ENCODE measurements around the gene RNF41. TPM values are rescaled to one million over a fixed set of nuclear protein-coding genes. Genes with fewer than 3 reads are reported as not detected.

Gene RNF41
- total and polyA plus RNA-seq, 4 donors: 18.1 to 54.6 (median 45.1) TPM

DNA sequence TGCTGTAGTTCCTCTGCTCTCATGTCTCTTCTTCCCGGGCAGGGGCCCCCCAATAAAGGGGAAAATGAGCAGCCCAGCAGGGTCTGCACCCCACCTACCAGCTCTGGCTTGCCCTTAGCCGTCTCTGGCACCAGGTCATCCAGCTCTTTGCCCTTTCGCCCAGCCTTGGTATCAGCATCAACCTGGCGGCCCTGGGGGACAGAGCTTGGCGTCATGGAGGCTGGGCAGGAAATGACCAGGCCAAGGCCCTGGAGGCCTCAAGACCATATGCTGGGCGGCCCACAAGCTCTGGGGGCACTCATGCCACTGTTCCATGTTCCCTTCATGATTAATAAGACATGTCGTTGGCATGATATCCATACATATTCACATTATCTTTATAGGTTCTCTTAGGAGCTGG lies 48.9 kb downstream of the RNF41 start:
- ATAC-seq (ENCODE audit: insufficient read depth, low FRiP score): no peak
- Histone ChIP-seq H3K27ac (ENCODE audit: low read depth in 1 of 2, low read length in 1 of 2) (no peak overlapping the region), H3K4me3 (no peak overlapping the region), H3K27me3 (ENCODE audit: control insufficient read depth in 3 of 3, insufficient read depth in 3 of 3, low read length in 2 of 3) (no peaks in the 10 kb centered on the region), H3K4me1 (ENCODE audit: control insufficient read depth in 5 of 5, insufficient read depth in 5 of 5, low read length in 5 of 5) (no peaks in the 10 kb centered on the region), H3K9ac (ENCODE audit: insufficient read depth in 1 of 2, low read length in 2 of 2) (no peak overlapping the region), H3K36me3 (ENCODE audit: control insufficient read depth in 4 of 4, insufficient read depth in 4 of 4, low read length in 4 of 4) (peaks cover 41 to 61% (median 54%) of the 10 kb centered on the region in 4 donors), H3K9me3 (ENCODE audit: control insufficient read depth in 4 of 4, insufficient read depth in 3 of 4, low read length in 3 of 4) (no peaks in the 10 kb centered on the region)
- TF ChIP-seq, protein P1, sequence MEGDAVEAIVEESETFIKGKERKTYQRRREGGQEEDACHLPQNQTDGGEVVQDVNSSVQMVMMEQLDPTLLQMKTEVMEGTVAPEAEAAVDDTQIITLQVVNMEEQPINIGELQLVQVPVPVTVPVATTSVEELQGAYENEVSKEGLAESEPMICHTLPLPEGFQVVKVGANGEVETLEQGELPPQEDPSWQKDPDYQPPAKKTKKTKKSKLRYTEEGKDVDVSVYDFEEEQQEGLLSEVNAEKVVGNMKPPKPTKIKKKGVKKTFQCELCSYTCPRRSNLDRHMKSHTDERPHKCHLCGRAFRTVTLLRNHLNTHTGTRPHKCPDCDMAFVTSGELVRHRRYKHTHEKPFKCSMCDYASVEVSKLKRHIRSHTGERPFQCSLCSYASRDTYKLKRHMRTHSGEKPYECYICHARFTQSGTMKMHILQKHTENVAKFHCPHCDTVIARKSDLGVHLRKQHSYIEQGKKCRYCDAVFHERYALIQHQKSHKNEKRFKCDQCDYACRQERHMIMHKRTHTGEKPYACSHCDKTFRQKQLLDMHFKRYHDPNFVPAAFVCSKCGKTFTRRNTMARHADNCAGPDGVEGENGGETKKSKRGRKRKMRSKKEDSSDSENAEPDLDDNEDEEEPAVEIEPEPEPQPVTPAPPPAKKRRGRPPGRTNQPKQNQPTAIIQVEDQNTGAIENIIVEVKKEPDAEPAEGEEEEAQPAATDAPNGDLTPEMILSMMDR (IDR thresholded peaks at IDR 0.05; ENCODE audit: control extremely low read depth, extremely low read depth): no peak
- 90% methylated on average over 7 of the region's 7 CpGs for WGBS, 2 donors
- DNase-seq: no peak

DNA sequence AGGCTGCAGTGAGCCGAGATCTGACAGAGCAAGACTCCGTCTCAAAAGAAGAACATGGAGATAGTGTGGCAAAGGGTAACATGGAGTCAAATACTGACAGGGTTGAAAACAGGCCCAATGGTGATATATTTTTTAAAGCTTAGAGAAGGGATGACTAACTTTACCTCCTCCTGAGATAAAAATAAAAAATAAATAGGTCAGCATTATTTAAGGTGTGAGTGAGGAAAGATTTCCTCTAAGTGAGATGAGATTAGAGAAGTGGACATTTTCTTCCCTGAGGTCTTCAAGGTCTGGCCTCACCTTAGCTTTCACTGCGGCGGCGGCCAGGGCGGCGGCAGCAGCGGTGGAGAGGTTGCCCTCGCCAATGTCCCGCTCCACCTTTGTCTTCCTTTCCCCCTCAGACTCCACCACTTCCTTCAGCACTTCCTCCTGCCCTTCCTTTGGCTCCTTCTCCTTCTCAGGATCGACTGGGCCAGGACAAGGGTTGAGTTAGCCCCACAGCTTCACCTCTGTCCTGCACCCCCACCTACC lies 52.4 kb downstream of the RNF41 start:
- Histone ChIP-seq H3K4me3 (no peak overlapping the region), H3K9me3 (ENCODE audit: control insufficient read depth in 4 of 4, insufficient read depth in 3 of 4, low read length in 3 of 4) (no peaks in the 10 kb centered on the region), H3K27me3 (ENCODE audit: control insufficient read depth in 3 of 3, insufficient read depth in 3 of 3, low read length in 2 of 3) (no peaks in the 10 kb centered on the region), H3K36me3 (ENCODE audit: control insufficient read depth in 4 of 4, insufficient read depth in 4 of 4, low read length in 4 of 4) (peaks cover 40 to 69% (median 58%) of the 10 kb centered on the region in 4 donors), H3K4me1 (ENCODE audit: control insufficient read depth in 5 of 5, insufficient read depth in 5 of 5, low read length in 5 of 5) (no peaks in the 10 kb centered on the region), H3K9ac (ENCODE audit: insufficient read depth in 1 of 2, low read length in 2 of 2) (no peak overlapping the region), H3K27ac (ENCODE audit: low read depth in 1 of 2, low read length in 1 of 2) (no peak overlapping the region)
- no peak for DNase-seq
- 74% methylated on average over 11 of the region's 11 CpGs for WGBS, 2 donors
- no peak for ATAC-seq (ENCODE audit: insufficient read depth, low FRiP score)
- TF ChIP-seq, protein P1 (IDR thresholded peaks at IDR 0.05; ENCODE audit: control extremely low read depth, extremely low read depth): no peak

DNA sequence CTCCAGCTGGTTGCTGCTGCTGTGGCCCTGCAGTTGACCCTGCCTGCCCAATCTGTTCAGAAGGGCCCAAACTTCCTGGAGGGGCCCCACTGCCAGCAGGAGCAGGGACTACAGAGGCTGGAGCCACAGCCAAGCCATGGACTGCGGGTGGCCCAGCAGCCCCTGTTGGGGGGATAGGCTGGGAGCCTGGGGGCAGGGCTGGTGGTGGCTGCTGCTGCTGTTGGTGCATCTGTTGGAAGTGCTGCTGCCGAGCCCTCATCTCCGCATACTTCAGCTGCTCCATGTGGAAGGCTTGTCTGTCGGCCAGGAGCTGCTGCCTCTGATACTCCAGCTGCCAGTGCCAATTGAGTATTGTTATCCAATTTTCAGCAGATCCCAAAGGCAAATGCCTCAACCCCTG lies 56.4 kb downstream of the RNF41 start:
- no peak overlapping the region for H3K4me3 ChIP-seq
- TF ChIP-seq, protein P1 (IDR thresholded peaks at IDR 0.05; ENCODE audit: control extremely low read depth, extremely low read depth): no peak
- peaks cover 16 to 69% (median 57%) of the 10 kb centered on the region in 4 donors for H3K36me3 ChIP-seq (ENCODE audit: control insufficient read depth in 4 of 4, insufficient read depth in 4 of 4, low read length in 4 of 4)
- no peak overlapping the region for H3K9ac ChIP-seq (ENCODE audit: insufficient read depth in 1 of 2, low read length in 2 of 2)
- H3K4me1 ChIP-seq (ENCODE audit: control insufficient read depth in 5 of 5, insufficient read depth in 5 of 5, low read length in 5 of 5): peaks cover 0 to 9% (median 5%) of the 10 kb centered on the region in 5 donors
- H3K27ac ChIP-seq (ENCODE audit: low read depth in 1 of 2, low read length in 1 of 2): no peak overlapping the region
- 77 to 82% methylated on average over 4 of the region's 4 CpGs for WGBS, 2 donors
- DNase-seq: no peak
- H3K27me3 ChIP-seq (ENCODE audit: control insufficient read depth in 3 of 3, insufficient read depth in 3 of 3, low read length in 2 of 3): no peaks in the 10 kb centered on the region
- no peaks in the 10 kb centered on the region for H3K9me3 ChIP-seq (ENCODE audit: control insufficient read depth in 4 of 4, insufficient read depth in 3 of 4, low read length in 3 of 4)
- ATAC-seq (ENCODE audit: insufficient read depth, low FRiP score): no peak

DNA sequence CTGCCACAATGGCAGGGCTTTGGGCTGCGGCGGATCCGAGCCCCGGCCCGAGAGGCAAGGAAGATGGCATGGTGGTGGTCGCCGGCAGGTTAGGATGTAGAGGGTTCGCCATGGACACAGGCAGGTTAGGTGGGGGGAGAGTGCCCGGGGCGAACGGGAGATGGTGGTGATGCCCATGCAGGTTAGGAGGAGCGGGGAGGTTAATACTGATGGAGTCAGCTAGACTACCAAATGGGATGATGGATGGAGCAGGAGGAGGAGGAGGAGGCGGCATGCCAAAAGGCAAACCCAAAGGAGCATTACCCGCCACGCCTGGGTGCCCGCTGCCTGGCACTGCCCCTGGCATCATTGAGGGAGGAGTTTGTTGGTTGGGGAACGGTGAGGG lies 57.4 kb downstream of the RNF41 start:
- H3K9ac ChIP-seq (ENCODE audit: insufficient read depth in 1 of 2, low read length in 2 of 2): no peak overlapping the region
- no peak overlapping the region for H3K27ac ChIP-seq (ENCODE audit: low read depth in 1 of 2, low read length in 1 of 2)
- peaks cover 17 to 68% (median 62%) of the 10 kb centered on the region in 4 donors for H3K36me3 ChIP-seq (ENCODE audit: control insufficient read depth in 4 of 4, insufficient read depth in 4 of 4, low read length in 4 of 4)
- TF ChIP-seq, protein P1 (IDR thresholded peaks at IDR 0.05; ENCODE audit: control extremely low read depth, extremely low read depth): no peak
- DNase-seq: no peak
- no peak overlapping the region for H3K4me3 ChIP-seq
- no peaks in the 10 kb centered on the region for H3K9me3 ChIP-seq (ENCODE audit: control insufficient read depth in 4 of 4, insufficient read depth in 3 of 4, low read length in 3 of 4)
- peaks cover 0 to 17% (median 13%) of the 10 kb centered on the region in 5 donors for H3K4me1 ChIP-seq (ENCODE audit: control insufficient read depth in 5 of 5, insufficient read depth in 5 of 5, low read length in 5 of 5)
- no peak for ATAC-seq (ENCODE audit: insufficient read depth, low FRiP score)
- 94 to 95% methylated on average over 17 of the region's 17 CpGs for WGBS, 2 donors
- no peaks in the 10 kb centered on the region for H3K27me3 ChIP-seq (ENCODE audit: control insufficient read depth in 3 of 3, insufficient read depth in 3 of 3, low read length in 2 of 3)

Data from lung (tissue), 12 donors.